A172 (cell line): ENCODE results near the gene C16orf92. TPM values are rescaled to one million over a fixed set of nuclear protein-coding genes. Genes with fewer than 3 reads are reported as not detected.

ENCODE experiments used
- DNase-seq: peaks from one replicate; pipeline ENCODE4 v3.0.0-alpha.2; 2015; ENCODE audit warnings: low spot score
- total RNA-seq: library from RNA; depleted of rRNA; stranded (reverse); fragments of >200 nt; shearing (Covaris generic); gene quantifications from 2 replicates; pipeline ENCODE4 v1.2.3, GENCODE V29; 2014; rRNA removed

C16orf92 gene
- total RNA-seq, 1 experiment from 2014 or later, result not detected

GRCh38 chr16:30060836-30061554, 38.0 kb downstream of the C16orf92 start:
- no peak for DNase-seq

- DNase-seq, result no peak
Measured at GRCh38 chr16:30063278-30063892, 40.4 kb downstream of the C16orf92 start.

- DNase-seq, result peak; percentile 70
Measured at GRCh38 chr16:30063893-30064728, 41.1 kb downstream of the C16orf92 start.

GRCh38 chr16:30064729-30065101, 41.7 kb downstream of the C16orf92 start:
- no peak for DNase-seq

- peak; percentile 98 for DNase-seq
Measured at GRCh38 chr16:30065102-30065942, 42.3 kb downstream of the C16orf92 start, which contains the start of gene ALDOA. ALDOA (plus strand) TSS chr16:30065760; CDS start chr16:30066898, 1,138 bp downstream.

GRCh38 chr16:30065943-30066760, 43.2 kb downstream of the C16orf92 start:
- DNase-seq, result no peak

- DNase-seq, result no peak
Measured at GRCh38 chr16:30066761-30067583, 44.0 kb downstream of the C16orf92 start.

GRCh38 chr16:30067584-30067916, 44.6 kb downstream of the C16orf92 start:
- no peak for DNase-seq

- DNase-seq, result no peak
Measured at GRCh38 chr16:30068333-30068732, 45.3 kb downstream of the C16orf92 start.

GRCh38 chr16:30068750-30069610, 46.0 kb downstream of the C16orf92 start:
- DNase-seq, result no peak

- no peak for DNase-seq
Measured at GRCh38 chr16:30069611-30070462, 46.8 kb downstream of the C16orf92 start.

- DNase-seq, result no peak
Measured at GRCh38 chr16:30070490-30070889, 47.5 kb downstream of the C16orf92 start.

Other genes with a start within 250 kb of the C16orf92 start
- not detected in 2 replicates for gene ZG16, start 244.9 kb upstream of the C16orf92 start, total RNA-seq
- 118 and 129 TPM in 2 replicates for gene KIF22, start 232.4 kb upstream of the C16orf92 start, total RNA-seq
- gene MAZ, start 216.7 kb upstream of the C16orf92 start, total RNA-seq, result 205 and 254 TPM in 2 replicates
- gene PRRT2, start 211.0 kb upstream of the C16orf92 start, total RNA-seq, result 3.3 and 7.4 TPM in 2 replicates
- gene PAGR1, start 207.0 kb upstream of the C16orf92 start, total RNA-seq, result 41.8 and 55.0 TPM in 2 replicates
- 239 and 243 TPM in 2 replicates for gene MVP, start 202.7 kb upstream of the C16orf92 start, total RNA-seq
- 112 and 119 TPM in 2 replicates for gene CDIPT, start 160.0 kb upstream of the C16orf92 start, total RNA-seq
- gene SEZ6L2, start 123.6 kb upstream of the C16orf92 start, total RNA-seq, result 22.1 and 24.9 TPM in 2 replicates
- gene ASPHD1, start 122.7 kb upstream of the C16orf92 start, total RNA-seq, result 18.4 and 22.0 TPM in 2 replicates
- 11.0 and 12.5 TPM in 2 replicates for gene KCTD13, start 97.0 kb upstream of the C16orf92 start, total RNA-seq
- 90.8 and 105 TPM in 2 replicates for gene TMEM219, start 61.1 kb upstream of the C16orf92 start, total RNA-seq
- 43.2 and 45.4 TPM in 2 replicates for gene TAOK2, start 49.3 kb upstream of the C16orf92 start, total RNA-seq
- 17.5 and 31.6 TPM in 2 replicates for gene HIRIP3, start 27.6 kb upstream of the C16orf92 start, total RNA-seq
- 151 and 184 TPM in 2 replicates for gene INO80E, start 27.0 kb upstream of the C16orf92 start, total RNA-seq
- 0.45 and 1.7 TPM in 2 replicates for gene DOC2A, start 12.2 kb upstream of the C16orf92 start, total RNA-seq
- gene TLCD3B, start 8.1 kb downstream of the C16orf92 start, total RNA-seq, result 0.38 and 1.1 TPM in 2 replicates
- gene ALDOA, start 42.6 kb downstream of the C16orf92 start, total RNA-seq, result 1,380 and 1,410 TPM in 2 replicates
- 185 and 215 TPM in 2 replicates for gene PPP4C, start 52.8 kb downstream of the C16orf92 start, total RNA-seq
- gene TBX6, start 68.7 kb downstream of the C16orf92 start, total RNA-seq, result not detected in 2 replicates
- gene YPEL3, start 73.0 kb downstream of the C16orf92 start, total RNA-seq, result 2.9 and 7.5 TPM in 2 replicates
- 1.8 and 2.8 TPM in 2 replicates for gene GDPD3, start 90.3 kb downstream of the C16orf92 start, total RNA-seq
- gene MAPK3, start 100.0 kb downstream of the C16orf92 start, total RNA-seq, result 34.4 and 46.6 TPM in 2 replicates
- gene CORO1A, start 160.4 kb downstream of the C16orf92 start, total RNA-seq, result 12.0 and 16.0 TPM in 2 replicates
- 246 and 504 TPM in 2 replicates for gene BOLA2B, start 170.5 kb downstream of the C16orf92 start, total RNA-seq
- 9.8 and 57.9 TPM in 2 replicates for gene SLX1A, start 170.7 kb downstream of the C16orf92 start, total RNA-seq
- 5.1 and 6.6 TPM in 2 replicates for gene SULT1A3, start 176.1 kb downstream of the C16orf92 start, total RNA-seq
- 0.03 and 0.50 TPM in 2 replicates for gene NPIPB13, start 225.3 kb downstream of the C16orf92 start, total RNA-seq